HG03097 (cell line): ENCODE data around the gene RBFOX2.
"Not testable (repeated sequence)": the region's sequence is repeated elsewhere in the genome, so short reads cannot be mapped to it uniquely, and the experiment has no call there.

Experiments used
- ATAC-seq: cut with Tn5 transposase; IDR thresholded peaks from one replicate; pipeline ENCODE4 v1.9.1; 2021; ENCODE audit not compliant: unreplicated experiment, low FRiP score

RBFOX2 gene

DNA sequence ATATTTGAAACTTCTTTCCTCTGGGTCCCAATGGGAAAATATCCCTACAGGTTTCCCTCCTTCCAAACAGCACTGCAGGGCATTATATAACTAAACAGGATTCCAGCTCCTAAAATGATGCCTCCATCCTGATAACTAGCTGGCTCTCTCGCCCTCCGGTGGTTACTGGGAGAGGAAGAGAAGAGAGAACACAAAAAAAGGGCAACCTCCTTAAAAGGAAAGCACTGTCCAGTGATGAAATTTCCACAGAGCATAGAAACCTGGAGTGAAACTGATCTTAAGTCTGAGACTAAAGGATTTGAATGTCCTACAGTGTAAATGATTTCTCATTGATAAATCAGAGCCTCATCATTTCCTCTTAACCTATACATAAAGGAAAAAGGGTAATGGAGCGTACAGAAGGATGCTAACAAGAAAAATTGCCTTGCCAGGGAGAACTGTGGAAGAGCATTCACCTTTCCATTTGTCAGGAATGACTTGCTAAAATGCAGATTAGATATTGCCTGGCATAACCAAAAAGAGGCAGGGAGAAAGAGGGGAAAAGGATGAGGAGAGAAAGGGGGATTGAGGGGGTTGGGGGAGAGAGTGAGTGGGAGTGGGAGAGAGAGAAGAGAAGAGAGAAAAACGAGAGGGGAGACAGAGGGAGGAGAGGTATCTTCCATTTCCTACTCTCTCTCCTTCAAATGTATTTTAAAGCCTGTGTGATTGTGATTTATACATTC lies 189.6 kb downstream of the RBFOX2 start:
- no peak for ATAC-seq

DNA sequence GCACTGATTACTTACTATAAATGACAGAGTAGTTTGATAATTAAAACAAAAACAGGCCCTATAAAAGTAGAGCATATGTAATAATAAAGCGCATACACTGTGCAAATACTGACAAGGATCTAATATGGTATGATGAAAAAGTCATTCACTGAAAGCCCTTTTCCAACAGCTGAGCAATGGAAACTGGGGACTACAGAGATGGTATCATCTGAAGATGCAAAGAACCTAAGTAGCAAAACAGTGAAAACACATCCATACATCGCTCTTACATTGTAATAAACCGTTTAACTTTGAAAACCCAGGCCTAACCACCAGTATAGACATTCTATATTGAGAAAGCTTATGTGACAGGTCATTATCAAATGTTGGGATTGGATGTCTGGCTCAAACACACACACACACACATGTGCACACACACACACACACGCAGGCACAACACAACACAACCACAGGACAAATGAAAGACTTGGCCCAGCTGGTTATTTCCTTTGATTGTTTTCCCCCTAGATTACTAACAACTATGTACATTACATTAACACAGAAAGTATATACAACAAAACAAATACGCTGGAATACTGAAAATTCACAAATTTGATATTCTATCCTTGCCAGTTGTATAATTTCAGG lies 191.4 kb downstream of the RBFOX2 start:
- no peak for ATAC-seq

DNA sequence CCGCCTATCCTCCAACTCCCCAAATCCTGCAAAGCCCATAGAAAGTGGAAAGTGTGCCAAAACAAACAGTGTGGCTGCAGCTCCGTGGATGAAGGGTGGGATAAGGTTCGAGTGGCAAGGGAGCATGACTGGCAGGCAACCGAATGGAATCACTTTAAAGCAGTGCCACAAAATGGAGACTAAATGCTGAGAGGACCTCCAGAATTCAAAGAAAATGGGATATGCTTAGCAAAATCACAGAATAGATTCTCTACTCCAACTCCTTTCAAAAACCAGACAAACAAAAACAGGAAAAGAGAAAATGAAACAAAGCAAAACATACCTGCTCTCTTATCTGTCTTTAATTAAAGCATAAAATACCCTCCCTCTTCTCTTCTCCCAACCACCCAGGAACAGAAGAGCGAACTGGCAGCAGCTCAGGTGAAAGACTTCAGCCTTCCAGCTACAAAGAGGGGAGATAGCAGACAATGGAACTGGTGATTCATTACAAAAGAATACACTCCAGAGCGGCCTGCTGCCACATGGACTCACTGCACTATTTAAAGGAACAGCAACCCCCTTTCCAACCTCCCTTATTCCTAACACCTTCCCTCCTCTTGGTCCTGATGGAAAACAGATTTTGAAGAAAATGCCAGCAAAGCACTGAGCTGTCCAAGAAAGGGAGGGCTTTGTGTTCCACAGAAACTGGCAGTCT lies 192.5 kb downstream of the RBFOX2 start:
- no peak for ATAC-seq

DNA sequence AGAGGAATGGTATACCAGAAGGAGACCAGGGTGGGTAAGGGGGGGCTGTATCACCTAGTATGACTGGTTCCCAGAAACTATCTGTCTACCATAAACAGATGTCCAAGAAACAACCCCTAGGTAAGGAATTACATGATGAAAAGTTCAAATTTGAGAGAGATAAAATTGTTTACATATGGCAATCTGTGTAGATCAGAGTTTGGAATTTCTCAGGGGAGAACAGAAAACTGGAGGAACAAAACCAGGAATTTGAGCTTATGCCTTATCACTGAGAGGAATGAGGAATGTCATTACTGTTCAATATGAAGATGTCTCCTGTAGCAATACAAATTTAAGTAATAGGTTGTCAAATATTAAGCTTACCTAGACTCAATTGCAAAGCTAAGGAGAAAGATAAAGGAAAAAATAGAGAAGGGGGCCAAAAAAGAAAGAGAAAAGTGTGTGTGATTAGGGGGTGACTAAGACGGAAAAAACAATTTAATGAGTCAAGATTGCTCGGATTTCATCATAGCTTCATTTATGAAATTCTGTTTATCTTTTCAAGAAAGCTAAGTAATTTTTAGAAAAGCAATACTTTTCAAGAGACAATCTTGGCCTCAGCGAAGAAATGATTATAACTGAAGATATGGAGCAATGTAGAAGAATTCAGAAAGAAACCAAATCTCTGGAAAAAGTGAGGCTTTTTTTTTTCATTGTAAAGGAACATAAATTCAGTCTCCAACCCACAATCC lies 193.2 kb downstream of the RBFOX2 start:
- ATAC-seq, result no peak

DNA sequence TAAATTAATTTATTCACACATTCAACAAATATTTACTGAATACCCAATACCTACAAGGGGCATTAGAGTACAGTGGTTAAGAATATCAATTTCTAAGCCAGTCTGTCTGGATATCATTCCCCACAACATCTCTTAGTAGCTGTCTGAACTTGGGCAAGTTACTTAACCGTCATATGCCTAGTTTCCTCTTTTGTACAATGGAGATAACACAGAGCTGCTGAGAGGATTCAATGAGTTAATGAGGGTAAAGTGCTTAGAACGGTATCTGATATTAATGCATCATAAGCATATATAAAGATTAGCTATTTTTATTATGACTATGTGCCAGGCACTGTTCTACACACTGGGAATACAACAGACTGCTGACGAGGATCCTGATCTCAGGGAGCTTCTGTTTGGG lies 194.6 kb downstream of the RBFOX2 start:
- ATAC-seq, result no peak

DNA sequence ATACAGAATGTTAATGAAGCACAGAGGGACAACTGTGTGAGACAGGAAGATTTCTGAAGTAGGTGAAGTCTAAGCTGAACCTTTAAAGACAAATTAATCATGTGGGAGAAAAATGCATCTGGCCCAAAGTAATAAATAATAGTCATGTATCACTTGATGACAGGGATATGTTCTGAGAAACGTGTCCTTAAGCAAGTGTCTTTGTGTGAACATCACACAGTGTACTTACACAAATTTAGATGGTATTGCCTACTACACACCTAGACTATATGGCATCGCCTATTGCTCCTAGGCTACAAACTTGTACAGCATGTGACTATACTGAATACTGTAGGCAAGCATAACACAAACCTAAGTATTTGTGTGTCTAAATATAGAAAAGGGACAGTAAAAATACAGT lies 198.3 kb downstream of the RBFOX2 start:
- ATAC-seq, result no peak

DNA sequence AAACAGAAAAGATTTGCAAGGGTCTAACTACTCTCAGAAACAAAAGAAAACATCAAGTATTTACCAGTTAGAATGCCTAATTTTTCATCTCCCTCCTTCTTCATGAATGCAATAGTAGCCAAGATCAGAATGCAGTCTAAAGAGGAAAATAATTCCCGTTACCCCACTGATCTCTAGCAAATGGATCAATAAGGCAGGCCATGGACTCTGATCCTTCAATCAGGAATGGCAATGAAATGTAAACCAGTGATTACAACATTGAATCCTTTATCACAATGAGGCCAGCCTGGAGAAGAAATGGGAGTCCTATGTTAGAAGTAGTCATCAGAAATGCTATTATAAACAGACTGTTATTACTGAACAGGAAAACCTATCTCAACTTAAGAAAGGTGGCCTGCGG lies 204.4 kb downstream of the RBFOX2 start:
- ATAC-seq, result no peak

DNA sequence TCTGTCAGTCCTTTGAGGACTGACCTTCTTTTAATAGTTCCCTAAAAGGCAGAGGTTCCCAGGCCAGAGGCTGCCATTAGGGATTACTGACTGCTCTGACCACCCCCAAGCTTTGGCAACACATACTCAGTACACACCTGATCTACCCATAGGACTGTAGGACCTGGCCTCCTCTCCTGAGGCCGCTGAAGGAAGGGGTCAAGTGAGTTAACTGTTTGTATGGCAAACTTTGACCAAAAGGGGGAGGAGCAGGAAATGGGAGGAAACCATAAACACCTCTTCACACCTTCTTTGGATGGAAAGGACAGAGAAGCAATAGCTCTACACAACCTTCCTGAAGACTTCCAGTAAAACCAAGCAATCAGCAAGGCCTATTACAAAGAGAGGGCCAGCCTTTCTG lies 207.0 kb downstream of the RBFOX2 start:
- no peak for ATAC-seq

DNA sequence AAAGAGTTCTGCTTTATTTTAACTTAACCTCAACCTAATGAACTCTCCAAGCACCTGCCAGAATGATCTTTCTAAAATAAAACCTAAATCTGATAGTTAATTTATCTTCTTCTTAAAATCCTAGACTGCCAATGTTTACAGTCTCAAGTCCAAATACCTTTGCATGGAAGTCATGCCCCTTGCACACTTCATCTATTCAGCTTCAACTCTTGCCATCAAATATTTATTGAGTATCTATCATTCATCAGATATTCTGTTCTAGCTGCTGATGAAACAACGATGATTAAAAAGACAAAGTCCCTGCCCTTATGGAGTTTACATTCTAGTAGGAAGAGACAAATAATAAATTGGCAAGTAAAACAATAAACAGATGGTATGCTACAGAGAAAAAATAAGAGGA lies 209.2 kb downstream of the RBFOX2 start:
- ATAC-seq, result no peak

DNA sequence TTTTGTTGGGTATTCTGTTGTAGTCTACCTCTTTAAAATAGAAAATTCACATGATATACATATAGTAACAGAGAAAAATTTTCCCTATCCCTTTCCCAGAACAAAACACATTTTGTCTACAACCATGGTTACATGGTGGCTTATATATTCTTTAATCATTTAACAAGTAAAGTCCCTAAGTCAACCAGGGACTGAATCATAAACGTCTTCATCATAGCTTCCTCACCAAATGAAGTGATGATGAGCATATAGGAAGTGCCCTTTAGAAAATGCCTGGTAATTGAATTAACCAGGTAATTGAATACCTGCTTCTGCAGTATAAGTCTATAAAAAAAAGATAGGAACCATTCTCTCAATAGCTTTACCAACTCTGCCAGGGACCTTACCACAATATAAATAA lies 209.7 kb downstream of the RBFOX2 start:
- ATAC-seq, result no peak

DNA sequence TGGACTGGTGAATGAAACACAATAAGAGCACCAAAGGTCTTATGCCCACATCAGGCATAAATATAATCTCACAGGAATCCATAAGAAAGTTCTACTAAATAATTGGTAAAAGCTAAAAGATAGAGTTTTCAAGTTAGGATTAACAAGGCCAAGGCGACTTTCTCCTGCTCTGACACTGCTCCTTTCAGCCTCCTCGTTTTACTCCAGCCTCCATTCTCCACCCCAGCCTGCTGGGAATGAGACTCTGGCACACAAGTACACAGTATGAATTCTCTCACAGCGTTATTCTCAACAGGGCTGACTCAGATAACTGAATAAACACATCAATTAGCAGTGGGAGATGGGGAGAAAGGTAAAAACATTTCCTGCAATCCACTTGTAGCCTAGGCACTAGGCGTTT lies 216.0 kb downstream of the RBFOX2 start:
- ATAC-seq, result no peak

DNA sequence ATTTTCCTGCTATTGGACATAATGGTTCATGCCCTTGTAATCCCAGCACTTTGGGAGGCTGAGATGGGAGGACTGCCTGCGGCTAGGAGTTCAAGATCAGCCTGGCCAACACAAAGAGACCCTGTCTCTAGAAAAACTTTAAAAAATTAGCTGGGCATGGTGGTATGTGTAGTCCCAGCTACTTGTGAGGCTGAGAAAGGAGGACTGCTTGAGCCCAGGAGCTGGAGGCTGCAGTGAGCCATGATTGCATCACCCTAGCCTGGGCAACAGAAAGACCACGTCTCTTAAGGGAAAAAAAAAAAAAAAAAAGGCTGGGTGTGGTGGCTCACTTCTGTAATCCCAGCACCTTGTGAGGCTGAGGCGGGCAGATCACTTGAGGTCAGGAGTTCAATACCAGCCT lies 217.0 kb downstream of the RBFOX2 start:
- ATAC-seq, result no peak

DNA sequence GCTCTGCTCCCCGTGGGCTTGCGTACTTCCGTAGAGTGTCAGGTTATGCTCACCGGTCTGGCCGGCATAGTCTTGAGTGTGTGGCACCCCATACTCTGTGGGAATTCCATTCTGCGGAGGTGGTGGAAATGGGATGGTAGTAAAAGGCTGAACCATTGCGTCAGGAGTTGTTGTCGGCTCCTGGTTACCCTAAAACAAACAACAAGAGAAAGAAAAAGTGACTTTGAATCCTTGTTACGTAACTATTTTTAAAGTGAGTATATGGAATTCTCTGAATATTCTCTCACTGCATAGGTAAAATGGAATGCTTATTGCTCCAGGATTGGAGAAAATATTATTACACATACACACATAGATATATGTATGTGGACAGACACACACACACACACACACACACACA lies 218.8 kb downstream of the RBFOX2 start:
- ATAC-seq, result no peak

DNA sequence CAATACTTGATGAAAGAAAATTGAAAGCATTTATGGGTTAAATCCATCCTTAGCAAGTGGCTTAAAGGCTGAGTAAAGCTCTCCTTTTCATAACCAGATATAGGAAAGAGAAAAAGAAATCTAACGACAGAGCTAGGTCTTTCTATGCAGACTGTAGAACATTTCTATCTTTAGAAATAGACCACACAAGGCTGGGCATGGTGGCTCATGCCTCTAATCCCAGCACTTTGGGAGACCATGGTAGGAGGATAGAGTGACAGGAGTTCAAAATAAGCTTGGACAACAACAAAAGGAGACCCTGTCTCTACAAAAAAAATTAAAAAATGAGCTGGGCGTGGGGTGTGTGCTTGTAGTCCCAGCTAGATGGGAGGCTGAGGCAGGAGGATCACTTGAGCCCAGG lies 220.2 kb downstream of the RBFOX2 start:
- no peak for ATAC-seq

DNA sequence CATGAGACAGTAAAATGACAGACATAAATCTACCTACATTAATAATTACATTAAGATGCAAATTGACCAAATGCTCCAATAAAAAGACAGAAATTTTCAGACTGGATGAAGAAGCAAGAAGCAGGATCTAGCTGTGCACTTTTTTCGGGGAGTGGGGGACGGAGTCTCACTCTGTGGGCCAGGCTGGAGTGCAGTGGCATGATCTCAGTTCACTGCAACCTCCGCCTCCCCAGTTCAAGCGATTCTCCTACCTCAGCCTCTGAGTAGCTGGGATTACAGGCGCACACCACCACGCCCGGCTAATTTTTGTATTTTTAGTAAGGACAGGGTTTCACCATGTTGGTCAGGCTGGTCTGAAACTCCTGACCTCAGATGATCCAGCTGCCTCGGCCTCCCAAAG lies 222.0 kb downstream of the RBFOX2 start:
- ATAC-seq, result not testable (repeated sequence)

DNA sequence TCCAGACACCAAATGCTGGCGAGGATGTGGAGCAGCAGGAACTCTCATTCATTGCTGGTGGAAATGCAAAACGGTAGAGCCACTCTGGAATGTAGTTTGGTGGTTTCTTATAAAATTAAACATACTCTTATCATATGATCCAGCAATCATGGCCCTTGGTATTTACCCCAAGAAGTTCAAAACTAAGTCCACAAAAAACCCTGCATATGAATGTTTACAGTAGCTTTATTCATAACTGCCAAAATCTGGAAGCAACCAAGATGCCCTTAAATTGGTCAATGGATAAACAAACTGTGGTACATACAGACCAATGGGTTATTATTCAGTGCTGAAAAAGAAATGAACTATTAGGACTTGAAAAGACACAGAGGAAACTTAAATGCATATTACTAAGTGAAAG lies 223.2 kb downstream of the RBFOX2 start:
- no peak for ATAC-seq

DNA sequence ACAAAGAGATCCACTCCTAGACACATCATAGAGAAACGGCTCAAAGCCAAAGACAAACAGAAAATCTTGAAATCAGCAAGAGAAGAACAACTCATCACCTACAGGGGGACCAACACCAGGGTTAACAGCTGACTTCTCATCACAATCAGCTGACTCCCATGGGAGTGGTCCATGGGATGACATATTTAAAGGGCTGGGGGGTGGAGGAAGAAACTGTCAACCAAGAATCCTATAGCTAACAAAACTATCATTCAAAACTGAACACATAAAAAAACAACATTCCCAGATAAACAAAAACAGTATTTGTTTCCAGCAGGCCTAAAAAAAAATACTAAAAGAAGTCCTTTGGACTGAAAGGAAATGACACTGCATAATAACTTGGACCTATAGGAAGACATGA lies 224.2 kb downstream of the RBFOX2 start:
- no peak for ATAC-seq

DNA sequence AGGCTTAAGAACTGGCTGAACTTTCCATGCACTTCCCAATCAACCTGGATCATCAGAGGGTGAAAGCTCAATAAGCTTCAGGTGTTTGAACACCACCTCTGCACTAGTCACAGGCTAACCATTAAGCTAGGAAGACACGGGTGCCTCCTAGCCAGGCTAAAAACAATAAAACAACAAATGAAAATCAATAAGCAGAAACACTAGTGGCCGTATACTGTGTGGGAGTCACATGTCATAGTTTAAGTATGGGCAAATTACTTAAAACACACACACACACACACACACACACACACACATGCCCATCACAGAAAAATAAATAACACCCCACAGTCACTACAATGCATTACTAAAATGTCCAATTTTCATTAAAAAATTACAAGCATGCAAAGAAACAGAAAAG lies 225.7 kb downstream of the RBFOX2 start:
- no peak for ATAC-seq

DNA sequence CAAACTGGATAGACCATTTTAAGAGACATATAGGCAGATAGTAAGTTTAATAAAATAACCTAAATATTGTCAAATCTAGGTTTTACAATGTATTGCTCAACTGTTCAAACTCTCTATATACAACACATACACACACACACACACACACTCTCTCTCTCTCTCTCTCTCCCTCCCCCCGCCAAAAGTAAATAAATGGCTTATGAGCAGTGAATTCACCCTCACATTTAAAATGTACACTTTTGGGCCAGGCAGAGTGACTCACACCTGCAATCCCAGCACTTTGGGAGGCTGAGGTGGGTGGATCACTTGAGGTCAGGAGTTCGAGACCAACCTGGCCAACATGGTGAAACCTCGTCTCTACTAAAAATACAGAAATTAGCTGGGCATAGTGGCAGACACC lies 227.3 kb downstream of the RBFOX2 start:
- ATAC-seq, result not testable (repeated sequence)

DNA sequence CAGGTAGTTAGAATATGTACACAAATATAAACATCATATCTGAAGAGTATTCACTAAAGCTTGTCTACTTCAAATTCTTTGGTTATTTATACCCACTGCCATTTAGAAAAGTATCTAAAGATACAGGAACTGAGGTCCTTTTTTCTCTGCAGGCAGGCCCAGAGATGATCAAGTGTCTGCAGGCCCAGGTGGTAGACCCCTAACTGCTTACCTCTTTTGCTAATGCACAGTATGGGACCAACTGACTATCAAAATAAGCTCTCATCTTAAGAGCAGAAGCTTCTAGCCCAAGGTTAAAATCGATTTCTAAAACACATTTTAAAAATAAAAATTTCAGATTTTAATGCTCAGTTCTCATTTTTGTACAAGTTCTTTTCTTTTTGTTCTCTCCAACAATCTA lies 229.5 kb downstream of the RBFOX2 start:
- ATAC-seq, result no peak

DNA sequence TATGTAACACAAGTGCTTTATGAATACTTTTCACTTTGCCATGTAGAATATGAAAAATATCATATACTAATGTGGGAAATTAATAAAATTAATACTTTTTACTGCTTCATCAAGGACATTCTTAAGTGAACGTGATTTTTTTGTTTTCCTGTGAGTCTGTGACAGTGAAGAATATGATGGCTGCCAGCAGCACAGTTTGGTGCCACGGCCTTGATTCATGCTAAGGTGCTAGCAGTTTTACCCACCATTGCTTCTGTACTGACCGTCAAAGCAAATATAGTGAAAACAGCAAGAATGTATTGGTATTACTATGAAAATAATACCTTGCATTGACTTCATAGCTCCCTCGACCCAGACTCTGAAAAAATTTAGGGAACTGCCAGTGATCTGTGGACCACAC lies 231.2 kb downstream of the RBFOX2 start:
- no peak for ATAC-seq
